Gastroesophageal sphincter (tissue), 3 donors: ENCODE results near the gene SOX6.

ENCODE experiments used
- CTCF ChIP-seq, 4 experiments: fragments of 200-600 bp in 2 of 4; fragments of 450-650 bp in 2 of 4; sonication (generic) in 1 of 4; IDR thresholded peaks; one replicate each; pipeline ENCODE4 v1.5.1; 2017 to 2019; ENCODE audit warnings: antibody characterized with exemption in 4 of 4, mild to moderate bottlenecking in 2 of 4, moderate library complexity in 2 of 4
- EP300 ChIP-seq: sonication (generic); formaldehyde crosslinking; IDR thresholded peaks from one replicate; pipeline ENCODE4 v1.6.1; 2017; ENCODE audit warnings: antibody characterized with exemption, mild to moderate bottlenecking
- POLR2A ChIP-seq, 2 donors: fragments of 450-650 bp; IDR thresholded peaks; one replicate each; pipeline ENCODE4 v1.6.1; 2017; ENCODE audit warnings: antibody characterized with exemption in 2 of 2, mild to moderate bottlenecking in 2 of 2, moderate library complexity in 1 of 2
- POLR2AphosphoS5 ChIP-seq: sonication (generic); formaldehyde crosslinking; IDR thresholded peaks from one replicate; pipeline ENCODE4 v1.6.1; 2017; ENCODE audit warnings: antibody characterized with exemption

GRCh38 chr11:16047073-16047472 is 309.3 kb downstream of the SOX6 start:
- TF ChIP-seq CTCF (IDR thresholded peaks at IDR 0.05) (no peak), POLR2AphosphoS5 (no peak), POLR2A (IDR thresholded peaks at IDR 0.05) (no peak), EP300 (no peak)
